IPS-20b (cell line): ENCODE data around the gene KDM7A.

ENCODE experiments used
- H3K27ac ChIP-seq: one replicate; pipeline ENCODE4 v1.5.1; 2013; ENCODE audit warnings: low read length
- H3K27me3 ChIP-seq: 2 replicates; pipeline ENCODE4 v1.6.1; 2013; ENCODE audit warnings: mild to moderate bottlenecking, low read length, inconsistent platforms; ENCODE audit not compliant: insufficient read depth
- H3K36me3 ChIP-seq: 2 replicates; pipeline ENCODE4 v1.6.1; 2013; ENCODE audit warnings: low read depth, mild to moderate bottlenecking, inconsistent platforms, low read length, moderate library complexity; ENCODE audit not compliant: insufficient read depth
- H3K4me1 ChIP-seq: 2 replicates; pipeline ENCODE4 v1.6.1; 2013; ENCODE audit warnings: mild to moderate bottlenecking, control low read depth, inconsistent platforms, low read length, moderate library complexity; ENCODE audit not compliant: insufficient read depth
- H3K4me3 ChIP-seq: 2 replicates; pipeline ENCODE4 v1.5.1; 2013; ENCODE audit warnings: mild to moderate bottlenecking, low read length, inconsistent platforms
- H3K9ac ChIP-seq: 2 replicates; pipeline ENCODE4 v1.6.1; 2013; ENCODE audit warnings: low read depth, mild to moderate bottlenecking, inconsistent platforms, low read length, moderate library complexity
- H3K9me3 ChIP-seq: 2 replicates; pipeline ENCODE4 v1.6.1; 2013; ENCODE audit warnings: mild to moderate bottlenecking, low read depth, low read length, inconsistent platforms; ENCODE audit not compliant: insufficient read depth

Gene KDM7A

GRCh38 chr7:140176811-140177702, at the start of gene KDM7A:
TSS of gene KDM7A (minus strand) at chr7:140176983. CDS start at chr7:140176937, 46 bp downstream.
- H3K4me1 ChIP-seq, result no peaks in the 10 kb centered on the region
- peak within 1 kb of the TSS; percentile 92 for H3K4me3 ChIP-seq
- no peaks in the 10 kb centered on the region for H3K9me3 ChIP-seq
- peak within 1 kb of the TSS; percentile 76; the same call in 1 of the 2 replicates for H3K9ac ChIP-seq
- H3K36me3 ChIP-seq, result no peaks in the 10 kb centered on the region
- peaks cover 24% of the 10 kb centered on the region for H3K27me3 ChIP-seq
- H3K27ac ChIP-seq, result peak within 1 kb of the TSS; percentile 56

GRCh38 chr7:140225562-140226249, 48.9 kb upstream of the KDM7A start:
- Histone ChIP-seq H3K4me3 (no peak overlapping the region), H3K9me3 (no peaks in the 10 kb centered on the region), H3K27me3 (peaks cover 24% of the 10 kb centered on the region), H3K4me1 (peaks cover 3% of the 10 kb centered on the region; the same call in 1 of the 2 replicates), H3K27ac (no peak overlapping the region), H3K36me3 (no peaks in the 10 kb centered on the region), H3K9ac (no peak overlapping the region)

- H3K4me1 ChIP-seq, result no peaks in the 10 kb centered on the region
- H3K36me3 ChIP-seq, result no peaks in the 10 kb centered on the region
- no peak overlapping the region for H3K9ac ChIP-seq
- no peak overlapping the region for H3K4me3 ChIP-seq
- H3K9me3 ChIP-seq, result no peaks in the 10 kb centered on the region
- H3K27me3 ChIP-seq, result peaks cover 7% of the 10 kb centered on the region; the same call in 1 of the 2 replicates
- H3K27ac ChIP-seq, result no peak overlapping the region
Observed at GRCh38 chr7:140223515-140224221, 46.9 kb upstream of the KDM7A start.

GRCh38 chr7:140222814-140223213, 46.0 kb upstream of the KDM7A start:
- Histone ChIP-seq H3K9me3 (no peaks in the 10 kb centered on the region), H3K4me1 (no peaks in the 10 kb centered on the region), H3K9ac (no peak overlapping the region), H3K36me3 (no peaks in the 10 kb centered on the region), H3K4me3 (no peak overlapping the region), H3K27me3 (peaks cover 1% of the 10 kb centered on the region; the same call in 1 of the 2 replicates), H3K27ac (no peak overlapping the region)

GRCh38 chr7:140219672-140220524, 43.1 kb upstream of the KDM7A start:
- H3K9ac ChIP-seq, result no peak overlapping the region
- no peaks in the 10 kb centered on the region for H3K36me3 ChIP-seq
- no peaks in the 10 kb centered on the region; the same call in 1 of the 2 replicates for H3K27me3 ChIP-seq
- no peak overlapping the region for H3K27ac ChIP-seq
- no peaks in the 10 kb centered on the region for H3K4me1 ChIP-seq
- no peaks in the 10 kb centered on the region for H3K9me3 ChIP-seq
- no peak overlapping the region for H3K4me3 ChIP-seq

GRCh38 chr7:140218656-140219055, 41.9 kb upstream of the KDM7A start:
- no peaks in the 10 kb centered on the region for H3K27me3 ChIP-seq
- H3K9me3 ChIP-seq, result no peaks in the 10 kb centered on the region
- no peak overlapping the region for H3K4me3 ChIP-seq
- H3K4me1 ChIP-seq, result no peaks in the 10 kb centered on the region
- no peak overlapping the region for H3K27ac ChIP-seq
- no peak overlapping the region for H3K9ac ChIP-seq
- H3K36me3 ChIP-seq, result no peaks in the 10 kb centered on the region

- Histone ChIP-seq H3K27me3 (no peaks in the 10 kb centered on the region), H3K4me3 (no peak overlapping the region), H3K4me1 (no peaks in the 10 kb centered on the region), H3K9me3 (no peaks in the 10 kb centered on the region), H3K9ac (no peak overlapping the region), H3K36me3 (no peaks in the 10 kb centered on the region), H3K27ac (no peak overlapping the region)
Observed at GRCh38 chr7:140217750-140218501, 41.1 kb upstream of the KDM7A start.

- Histone ChIP-seq H3K4me3 (no peak overlapping the region), H3K4me1 (no peaks in the 10 kb centered on the region), H3K27me3 (no peaks in the 10 kb centered on the region), H3K9me3 (no peaks in the 10 kb centered on the region), H3K9ac (no peak overlapping the region), H3K36me3 (no peaks in the 10 kb centered on the region), H3K27ac (no peak overlapping the region)
Observed at GRCh38 chr7:140215281-140215680, 38.5 kb upstream of the KDM7A start.

GRCh38 chr7:140214075-140214684, 37.4 kb upstream of the KDM7A start:
- Histone ChIP-seq H3K9ac (no peak overlapping the region), H3K36me3 (no peaks in the 10 kb centered on the region), H3K27me3 (no peaks in the 10 kb centered on the region), H3K27ac (no peak overlapping the region), H3K9me3 (no peaks in the 10 kb centered on the region), H3K4me1 (no peaks in the 10 kb centered on the region), H3K4me3 (no peak overlapping the region)

- H3K27ac ChIP-seq, result no peak overlapping the region
Observed at GRCh38 chr7:140213684-140214074, 36.9 kb upstream of the KDM7A start.

More at GRCh38 chr7:140213684-140214074, 36.9 kb upstream of the KDM7A start:
- no peaks in the 10 kb centered on the region for H3K4me1 ChIP-seq
- H3K9ac ChIP-seq, result no peak overlapping the region
- H3K36me3 ChIP-seq, result no peaks in the 10 kb centered on the region
- H3K4me3 ChIP-seq, result no peak overlapping the region
- H3K27me3 ChIP-seq, result no peaks in the 10 kb centered on the region
- no peaks in the 10 kb centered on the region for H3K9me3 ChIP-seq
